Measurements from ENCODE around the gene SMYD5.
"Not testable (repeated sequence)": the region's sequence is repeated elsewhere in the genome, so short reads cannot be mapped to it uniquely, and the experiment has no call there.

Gene SMYD5

GRCh38 chr2:73259704-73260337 lies 45.8 kb downstream of the SMYD5 start:
- DNase-seq (ENCODE audit: low read depth) = no peak

- DNase-seq (ENCODE audit: low read depth) = peak; percentile 27
These were observed 46.4 kb downstream of the SMYD5 start for GRCh38 chr2:73260338-73260984.

GRCh38 chr2:73262108-73262651 lies 48.1 kb downstream of the SMYD5 start:
- no peak for DNase-seq (ENCODE audit: low read depth)

GRCh38 chr2:73262691-73263429 lies 48.8 kb downstream of the SMYD5 start:
- DNase-seq (ENCODE audit: low read depth) = not testable (repeated sequence)

DNA sequence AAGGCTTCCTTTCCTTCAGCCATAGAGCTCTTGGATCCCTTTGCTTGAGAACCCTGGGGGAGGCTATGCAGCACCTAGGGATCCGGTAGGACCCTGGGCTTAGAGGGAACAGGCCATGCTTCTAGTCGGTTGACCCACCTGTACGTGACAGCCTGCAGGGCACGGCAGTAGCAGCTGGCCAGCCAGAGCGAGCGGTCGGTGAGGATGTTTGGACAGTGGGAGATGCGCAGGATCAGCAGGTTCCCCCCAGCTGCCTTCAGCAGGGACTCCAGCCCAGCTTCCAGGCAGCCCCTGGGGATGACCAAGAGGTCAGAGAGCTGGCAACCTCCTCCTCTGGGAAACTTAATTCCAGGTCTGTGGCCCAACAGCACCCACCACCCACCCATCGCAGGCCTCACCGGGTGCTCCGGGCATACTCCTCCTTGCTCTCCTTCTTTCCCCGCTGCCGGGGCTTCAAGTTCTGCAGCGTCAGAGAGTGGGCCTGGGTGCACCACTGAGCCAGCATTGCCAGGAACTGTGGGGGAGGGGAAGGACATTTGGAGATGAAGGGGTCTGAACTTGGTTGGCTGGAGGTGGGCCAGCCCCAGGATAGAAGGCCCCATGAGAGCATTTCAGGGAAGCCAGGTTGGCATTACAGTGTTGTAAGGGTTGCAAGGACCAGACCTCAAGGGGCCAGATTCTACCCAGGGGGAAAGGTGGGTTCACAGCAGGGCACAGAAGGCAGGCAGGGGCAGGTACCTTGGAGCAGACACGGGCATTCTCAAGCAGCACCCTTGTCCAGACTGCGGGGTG lies 49.7 kb downstream of the SMYD5 start:
- no peak for DNase-seq (ENCODE audit: low read depth)

DNA sequence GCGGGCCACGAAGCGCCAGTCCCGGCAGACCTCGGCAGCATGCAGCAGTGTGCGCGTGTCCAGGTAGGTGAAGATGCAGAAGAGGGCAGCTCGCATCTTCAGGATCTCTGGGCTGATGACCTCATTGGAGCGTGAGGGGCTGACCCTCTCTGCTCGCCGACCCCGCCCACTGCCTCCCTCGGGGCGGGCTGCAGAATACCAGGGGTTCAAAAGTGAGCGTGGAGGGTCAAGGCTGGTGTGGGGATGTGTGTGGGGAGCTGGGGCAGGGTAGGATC lies 50.2 kb downstream of the SMYD5 start:
- DNase-seq (ENCODE audit: low read depth) = no peak

DNA sequence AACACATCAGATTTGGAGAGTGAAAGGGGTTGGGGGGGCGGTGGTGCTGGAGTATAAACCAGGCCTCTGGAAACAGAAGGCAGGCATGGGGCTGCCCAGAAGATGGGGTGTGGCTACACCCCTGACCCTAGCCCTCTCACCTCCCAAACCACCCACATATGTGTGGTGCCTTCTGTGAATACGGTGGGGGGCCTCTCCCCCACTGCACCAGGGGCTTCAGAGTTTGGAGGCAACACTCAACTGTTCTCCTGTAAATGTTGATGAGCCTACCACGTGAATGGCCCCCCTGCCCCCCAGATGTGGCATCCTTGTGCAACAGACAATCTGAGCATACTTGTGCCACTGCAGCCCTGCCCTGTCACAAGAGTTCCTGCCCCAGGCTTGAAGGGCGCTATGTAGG lies 50.7 kb downstream of the SMYD5 start:
- no peak for DNase-seq (ENCODE audit: low read depth)

GRCh38 chr2:73265298-73266060 lies 51.4 kb downstream of the SMYD5 start:
- DNase-seq (ENCODE audit: low read depth) = no peak

DNA sequence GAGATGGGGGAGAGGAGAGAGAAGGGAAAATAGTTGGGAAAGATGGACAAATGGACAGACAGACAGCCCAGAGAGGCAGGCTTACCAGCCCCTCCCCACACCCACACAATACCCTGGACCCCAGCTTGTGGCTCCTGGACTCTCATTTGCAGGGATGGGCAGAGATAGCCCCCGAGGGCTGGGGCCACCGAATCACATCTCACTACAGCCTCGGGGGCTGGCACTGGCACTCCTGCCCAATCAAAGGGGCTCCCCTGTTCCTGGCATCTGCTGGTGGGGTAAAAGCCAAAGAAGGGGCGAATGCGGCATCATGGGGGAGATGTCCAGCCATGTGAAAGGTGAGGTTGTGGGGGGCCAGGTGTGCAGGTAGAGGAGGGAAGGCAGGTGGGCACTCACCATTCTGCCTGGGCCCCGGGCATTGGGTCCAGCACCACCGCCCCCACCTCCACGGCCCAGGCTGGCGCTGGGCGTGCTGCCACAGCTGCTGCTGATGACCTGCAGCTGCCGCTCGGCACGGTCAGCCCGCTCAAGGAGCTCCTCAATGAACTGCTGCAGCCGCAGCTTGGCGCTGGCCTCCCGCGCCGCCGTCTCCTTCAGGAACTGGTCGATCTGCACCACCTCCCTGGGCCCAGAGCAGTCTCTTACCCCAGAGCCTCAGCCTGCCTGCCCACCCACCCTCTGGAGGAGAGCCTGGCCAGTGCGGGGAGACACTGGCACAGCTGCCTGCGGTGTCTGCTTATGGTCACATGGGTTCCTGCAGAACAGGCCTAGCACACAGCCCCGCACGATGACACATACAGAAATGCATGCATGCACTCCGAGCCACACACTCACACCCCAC lies 52.2 kb downstream of the SMYD5 start:
- DNase-seq (ENCODE audit: low read depth) = no peak

GRCh38 chr2:73267008-73267407 lies 53.0 kb downstream of the SMYD5 start:
- DNase-seq (ENCODE audit: low read depth) = no peak

GRCh38 chr2:73268366-73268829 lies 54.4 kb downstream of the SMYD5 start:
- no peak for DNase-seq (ENCODE audit: low read depth)

DNA sequence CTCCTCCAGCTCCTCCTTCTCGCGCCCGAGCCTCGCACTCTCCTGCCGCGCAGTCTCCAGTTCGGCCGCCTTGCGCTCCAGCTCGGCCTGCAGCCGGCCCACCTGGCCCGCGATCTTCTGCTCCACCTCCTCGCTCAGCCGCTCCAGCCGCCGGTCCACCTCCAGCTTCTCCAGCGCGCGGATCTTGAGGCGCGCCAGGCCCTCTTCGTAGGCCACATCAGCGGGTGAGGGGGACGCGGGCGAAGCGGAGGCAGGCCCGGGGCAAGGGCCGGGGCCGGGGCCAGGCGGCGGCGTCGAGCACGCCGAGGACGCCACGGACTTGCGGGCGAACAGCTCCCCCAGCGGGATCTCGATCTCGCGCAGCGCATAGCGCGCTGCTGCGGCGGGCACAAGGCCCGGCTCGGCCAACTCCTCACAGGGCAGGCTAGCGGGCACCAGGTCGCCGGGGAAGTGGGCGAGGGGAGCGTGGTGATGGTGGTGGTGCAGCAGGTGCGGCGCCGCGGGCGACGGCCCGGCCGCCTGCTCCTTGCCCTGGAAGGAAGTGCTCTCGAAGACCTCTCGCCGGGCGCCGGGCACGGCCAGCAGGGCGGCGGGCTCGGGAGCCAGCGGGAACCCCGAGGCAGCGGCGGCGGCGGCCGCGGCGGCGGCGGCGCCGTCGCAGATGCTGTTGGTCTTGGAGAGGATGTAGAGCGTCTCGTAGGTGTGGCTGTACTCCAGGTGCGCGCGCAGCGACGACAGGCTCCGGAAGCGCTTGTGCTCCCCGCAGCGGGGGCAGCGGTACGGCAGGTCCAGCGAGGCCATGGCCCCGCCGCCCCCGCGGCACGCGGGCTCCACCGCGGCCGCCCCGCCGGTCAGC lies 55.0 kb downstream of the SMYD5 start:
- DNase-seq (ENCODE audit: low read depth) = no peak

DNA sequence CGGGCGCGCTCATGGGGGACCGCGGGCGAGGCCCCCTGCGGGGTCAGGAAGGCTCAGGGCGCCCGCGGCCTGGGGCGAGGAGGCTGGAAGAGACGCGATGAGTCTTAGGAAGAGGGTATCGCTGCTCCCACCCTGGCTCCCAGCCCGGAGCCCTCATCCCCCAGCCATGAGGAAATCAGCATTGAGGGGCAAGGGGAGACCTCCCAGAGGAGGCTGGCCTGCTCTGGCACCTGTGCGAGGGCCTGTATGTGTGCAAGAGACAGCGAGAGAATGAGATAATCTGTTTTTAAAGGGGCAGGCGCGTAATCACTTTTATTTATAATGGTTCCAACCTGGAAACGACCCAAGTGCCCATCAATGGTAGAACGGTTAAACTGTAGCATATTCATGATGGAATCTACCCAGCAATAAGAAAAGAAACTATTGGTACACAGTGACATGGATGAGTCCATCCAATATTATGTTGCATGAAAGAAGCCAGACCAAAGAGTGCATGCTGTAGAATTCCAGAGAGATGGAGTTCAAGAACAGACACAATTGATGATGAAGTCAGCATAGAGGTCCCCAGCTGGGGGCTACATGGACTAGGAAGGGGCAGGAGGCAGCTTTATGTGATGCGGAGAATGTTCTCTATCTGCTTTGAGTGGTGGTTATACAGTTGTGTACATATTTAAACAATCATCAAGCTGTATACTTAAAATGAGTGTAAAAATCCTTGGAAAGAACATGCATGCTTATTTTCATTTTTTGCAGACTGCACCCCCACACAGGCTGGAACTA lies 55.8 kb downstream of the SMYD5 start:
- no peak for DNase-seq (ENCODE audit: low read depth)

DNA sequence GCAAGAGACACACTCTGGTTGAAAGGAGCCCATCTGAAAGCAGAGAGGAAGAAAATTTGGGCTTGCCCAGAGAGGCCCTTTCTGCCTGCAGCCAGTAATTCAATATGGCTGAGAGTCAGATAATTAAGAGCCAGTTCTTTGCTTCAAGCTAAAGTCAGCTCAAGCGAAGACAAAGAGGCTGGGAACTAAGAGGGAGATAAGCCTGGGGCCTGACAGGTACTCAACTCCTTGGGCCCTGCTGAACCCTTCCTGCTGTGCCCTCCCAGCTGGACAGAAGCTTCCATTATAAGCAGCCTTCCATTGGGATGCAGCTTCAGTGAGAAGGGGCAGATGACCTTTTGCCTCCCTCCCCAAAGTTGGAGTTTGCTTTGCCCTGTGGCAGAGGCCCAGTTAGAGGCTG lies 58.2 kb downstream of the SMYD5 start:
- no peak for DNase-seq (ENCODE audit: low read depth)

All from GM04504 (cell line).